A549 (cell line): Measurements from ENCODE around the gene CMTM5. TPM values are rescaled to one million over a fixed set of nuclear protein-coding genes. Genes with fewer than 3 reads are reported as not detected.
A peak's percentile ranks its signal among the peaks of the same experiment; 100 is the strongest.

Experiments
- ATAC-seq, 2 experiments: fragments of 200-7000 bp in 1 of 2; fragments of >200 bp in 1 of 2; cut with Nextera tagmentation in 1 of 2; cut with Tn5 transposase in 1 of 2; 3 replicates each; pipeline versions ENCODE4 v1.8.0 to v1.9.1; 2018 to 2020; ENCODE audit warnings: mild to moderate bottlenecking in 1 of 2, moderate library complexity in 1 of 2
- CTCF ChIA-PET: fragments of 300-600 bp; sonication (Branson Sonifier 250); formaldehyde crosslinking; extraction: SDS; loops from one replicate; lab custom pipeline; 2021; ENCODE audit warnings: antibody characterized with exemption, inconsistent platforms; lab: Yijun Ruan, JAX
- POLR2A ChIA-PET: fragments of 350-600 bp; formaldehyde crosslinking; extraction: SDS; loops from one replicate; lab custom pipeline; 2021; ENCODE audit warnings: antibody characterized with exemption, inconsistent platforms; lab: Yijun Ruan, JAX
- DNase-seq, 2 experiments: peaks; one replicate each; pipeline versions ENCODE4 v3.0.0 to v3.0.0-alpha.2; 2011 to 2016; ENCODE audit warnings: low read depth in 1 of 2, low spot score in 1 of 2
- FAIRE-seq: peaks from 2 replicates; lab custom pipeline; 2011; peaks lifted over from hg19 to GRCh38; lab: Jason Lieb, UNC
- H3K27ac ChIP-seq, 2 experiments: fragments of >200 bp; sonication (Bioruptor Twin); formaldehyde crosslinking; 3 replicates each; pipeline ENCODE4 v1.5.1; 2016 to 2017
- H3K4me1 ChIP-seq: fragments of >200 bp; sonication (Bioruptor Twin); formaldehyde crosslinking; 3 replicates; pipeline ENCODE4 v1.6.1; 2016
- H3K4me2 ChIP-seq: fragments of >200 bp; sonication (Bioruptor Twin); formaldehyde crosslinking; 3 replicates; pipeline ENCODE4 v1.6.1; 2016
- H3K4me3 ChIP-seq: fragments of >200 bp; sonication (Bioruptor Twin); formaldehyde crosslinking; 3 replicates; pipeline ENCODE4 v1.5.1; 2016
- H3K9me3 ChIP-seq: fragments of >200 bp; sonication (Bioruptor Twin); formaldehyde crosslinking; 3 replicates; pipeline ENCODE4 v1.6.1; 2016
- ATOH8 ChIP-seq: fragments of 250-450 bp; sonication (Bioruptor Pico); IDR thresholded peaks from 2 replicates; pipeline ENCODE4 v1.5.0; 2020; ENCODE audit warnings: low read depth, mild to moderate bottlenecking, moderate library complexity
- CEBPB ChIP-seq, 2 experiments: fragments of >200 bp in 1 of 2; sonication (Bioruptor Twin) in 1 of 2; formaldehyde crosslinking in 1 of 2; IDR thresholded peaks; 2 replicates each; pipeline ENCODE4 v1.6.1; 2012 to 2016
- CHD2 ChIP-seq: fragments of 150-350 bp; IDR thresholded peaks from 2 replicates; pipeline ENCODE4 v1.6.1; 2014; ENCODE audit warnings: low read length; ENCODE audit not compliant: partially characterized antibody
- CHD4 ChIP-seq: fragments of 200-600 bp; sonication (generic); IDR thresholded peaks from 2 replicates; pipeline ENCODE4 v1.6.1; 2016; ENCODE audit warnings: antibody characterized with exemption, mild to moderate bottlenecking, borderline replicate concordance
- EHMT2 ChIP-seq: fragments of 200-600 bp; sonication (generic); IDR thresholded peaks from 2 replicates; pipeline ENCODE4 v1.6.1; 2016; ENCODE audit warnings: antibody characterized with exemption, low read depth, mild to moderate bottlenecking, moderate library complexity
- ESRRA ChIP-seq: fragments of 150-350 bp; IDR thresholded peaks from 2 replicates; pipeline ENCODE4 v1.6.1; 2014; ENCODE audit warnings: mild to moderate bottlenecking, low read length, borderline replicate concordance
- FOXS1 ChIP-seq: fragments of 250-450 bp; sonication (Bioruptor Pico); IDR thresholded peaks from 2 replicates; pipeline ENCODE4 v1.5.0; 2020; ENCODE audit warnings: mild to moderate bottlenecking, moderate library complexity
- HEYL ChIP-seq: fragments of 250-450 bp; sonication (Bioruptor Pico); IDR thresholded peaks from 2 replicates; pipeline ENCODE4 v1.8.0; 2021; ENCODE audit warnings: mild to moderate bottlenecking, moderate library complexity
- HOXA7 ChIP-seq: fragments of 250-450 bp; sonication (Bioruptor Pico); IDR thresholded peaks from 2 replicates; pipeline ENCODE4 v1.5.0; 2020; ENCODE audit warnings: mild to moderate bottlenecking, moderate library complexity
- HOXB5 ChIP-seq: fragments of 250-450 bp; sonication (Bioruptor Pico); IDR thresholded peaks from 2 replicates; pipeline ENCODE4 v1.5.0; 2020; ENCODE audit warnings: mild to moderate bottlenecking, moderate library complexity
- JUNB ChIP-seq: fragments of >200 bp; sonication (Bioruptor Twin); formaldehyde crosslinking; IDR thresholded peaks from 2 replicates; pipeline ENCODE4 v1.6.1; 2016
- KDM1A ChIP-seq: fragments of 200-600 bp; sonication (generic); IDR thresholded peaks from 2 replicates; pipeline ENCODE4 v1.6.1; 2016; ENCODE audit warnings: low read depth, mild to moderate bottlenecking
- MAZ ChIP-seq: fragments of 150-350 bp; IDR thresholded peaks from 2 replicates; pipeline ENCODE4 v1.6.1; 2014; ENCODE audit warnings: antibody characterized with exemption, low read depth, low read length, borderline replicate concordance
- NR3C1 ChIP-seq: fragments of >200 bp; sonication (Bioruptor Twin); formaldehyde crosslinking; IDR thresholded peaks from 3 replicates; pipeline ENCODE4 v1.6.1; 2017
- POLR2A ChIP-seq: IDR thresholded peaks from 2 replicates; pipeline ENCODE4 v1.6.1; 2012; ENCODE audit warnings: mild to moderate bottlenecking, low read length
- POLR2AphosphoS2 ChIP-seq: conservative IDR thresholded peaks from 2 replicates; pipeline ENCODE4 v1.6.1; 2012; ENCODE audit warnings: low read length, improper control_type of control experiment, inconsistent platforms
- RFX5 ChIP-seq: fragments of 450-650 bp; IDR thresholded peaks from 2 replicates; pipeline ENCODE4 v1.7.1; 2014; ENCODE audit warnings: antibody characterized with exemption, mild to moderate bottlenecking, moderate library complexity
- RNF2 ChIP-seq: fragments of 200-600 bp; sonication (generic); IDR thresholded peaks from 2 replicates; pipeline ENCODE4 v1.6.1; 2016; ENCODE audit warnings: low read depth, mild to moderate bottlenecking, antibody characterized with exemption, moderate library complexity, borderline replicate concordance
- ZNF302 ChIP-seq: fragments of 250-450 bp; sonication (Bioruptor Pico); IDR thresholded peaks from 2 replicates; pipeline ENCODE4 v1.9.0; 2021; ENCODE audit warnings: inconsistent platforms, mild to moderate bottlenecking, moderate library complexity
- WGBS: methylation state at CpG from one replicate; pipeline ENCODE4 v1.1.6; 2017; ENCODE audit errors: missing lambda C conversion rate; 5-methylcytosine and 5-hydroxymethylcytosine counted together
- polyA plus RNA-seq, 4 experiments: library from polyadenylated mRNA; depleted of rRNA in 3 of 4; stranded (reverse); fragments of >200 nt; fragmentation: RNase III in 1 of 4; extraction: RNeasy Plus Mini Kit Qiagen cat#74134 plus additional on column Dnase treatment in 1 of 4; gene quantifications; 2 replicates in 3 of 4; 3 replicates in 1 of 4; pipeline ENCODE4 v1.2.3, GENCODE V29; 2011 to 2017
- TF ChIP-seq, protein P1 (sequence below): fragments of 200-600 bp; sonication (generic); IDR thresholded peaks from 2 replicates; pipeline ENCODE4 v1.6.1; 2016; ENCODE audit warnings: antibody characterized with exemption, mild to moderate bottlenecking, moderate library complexity
- TF ChIP-seq, protein P2 (sequence below): fragments of 150-350 bp; IDR thresholded peaks from 2 replicates; pipeline ENCODE4 v1.6.1; 2014; ENCODE audit warnings: low read depth, mild to moderate bottlenecking, low read length

CMTM5 gene
- polyA plus RNA-seq, 2 of the 4 experiments (the other 2 are of a cell fraction): not detected

DNA sequence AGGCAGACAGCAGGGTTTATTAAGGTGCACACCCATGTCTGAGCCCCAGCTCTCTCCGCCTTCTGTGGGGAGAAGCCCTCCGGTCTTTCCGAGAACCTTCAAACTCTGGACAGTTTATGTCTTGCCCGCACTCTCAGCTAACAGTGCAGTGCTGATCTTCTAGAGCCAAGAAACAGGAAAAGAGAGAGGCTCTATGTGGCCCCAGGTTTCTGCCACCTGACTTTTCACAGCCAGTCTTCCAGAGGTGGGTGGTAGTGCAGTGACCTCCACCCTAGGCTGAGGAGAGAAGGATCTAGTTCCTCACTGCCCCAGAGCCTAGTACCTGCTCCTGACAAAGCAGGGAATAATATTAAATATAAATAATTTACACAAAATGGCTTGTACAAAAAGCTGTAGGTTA, 20.2 kb upstream of the CMTM5 start (continued):
- TF ChIP-seq EHMT2 (no peak), HOXA7 (CRISPR knock-in tag) (no peak), NR3C1 (no peak), JUNB (no peak), CEBPB (IDR thresholded peaks at IDR 0.05) (no peak)

DNA sequence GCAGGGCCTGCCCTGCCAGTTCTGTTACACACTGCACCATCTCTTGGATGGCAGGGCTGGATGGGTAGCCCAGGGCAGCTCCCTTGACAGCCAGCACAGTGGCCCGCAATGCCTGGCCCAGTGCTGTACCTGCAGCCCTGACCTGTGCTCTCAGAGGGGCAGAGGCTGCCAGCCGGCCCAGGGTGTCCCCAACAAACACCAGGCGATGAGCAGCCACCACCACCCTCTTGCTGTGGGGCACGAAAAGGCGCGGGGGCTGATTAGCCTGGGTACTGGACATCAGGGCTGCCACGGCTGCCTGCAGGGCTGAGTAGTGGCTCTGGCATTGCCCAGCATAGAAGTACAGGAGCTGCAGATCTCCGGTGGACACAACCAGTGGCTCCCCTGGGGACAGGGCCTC, 19.6 kb upstream of the CMTM5 start:
- DNase-seq (no peak), ATAC-seq (no peak), FAIRE-seq (no peak)
- Histone ChIP-seq H3K4me3 (no peak overlapping the region), H3K4me2 (no peak overlapping the region), H3K4me1 (0 out of 3 replicates have a peak, but pooled peaks cover 3% of the 10 kb centered on the region), H3K9me3 (no peaks in the 10 kb centered on the region), H3K27ac (no peak overlapping the region)
- TF ChIP-seq HEYL: no peak
- POLR2A ChIA-PET: no interaction called here
- CTCF ChIA-PET: interaction anchor here (0.5 to 9.6 kb wide), 4 partner anchors 13 to 202 kb away, joined by 3 to 80 read pairs (median 4); partner anchors contain the start of gene CMTM5
- WGBS: 79% methylated on average over 5 of the region's 8 CpGs

- H3K27ac ChIP-seq: no peak overlapping the region
Measured at GRCh38 chr14:23358042-23358441, 18.8 kb upstream of the CMTM5 start.

GRCh38 chr14:23358553-23359166, 18.2 kb upstream of the CMTM5 start:
- H3K27ac ChIP-seq: no peak overlapping the region
- POLR2A ChIA-PET: no interaction called here
- H3K9me3 ChIP-seq: no peaks in the 10 kb centered on the region
- ATAC-seq (no peak), DNase-seq (no peak), FAIRE-seq (no peak)
- no peak overlapping the region for H3K4me2 ChIP-seq
- H3K4me3 ChIP-seq: no peak overlapping the region
- 86% methylated on average over 8 of the region's 12 CpGs for WGBS
- CTCF ChIA-PET: interaction anchor here (1.2 to 9.6 kb wide), 3 partner anchors 12 to 31 kb away, joined by 6 to 80 read pairs (median 28); partner anchors contain the start of gene CMTM5
- H3K4me1 ChIP-seq: no peaks in the 10 kb centered on the region
- TF ChIP-seq ESRRA: no peak
- no peak for TF ChIP-seq ATOH8
- TF ChIP-seq CHD4: no peak
- no peak for TF ChIP-seq ZNF302
- no peak for TF ChIP-seq HOXB5
- TF ChIP-seq NR3C1: no peak
- no peak for TF ChIP-seq RFX5

More at GRCh38 chr14:23358042-23358441, 18.8 kb upstream of the CMTM5 start:
- FAIRE-seq (no peak), DNase-seq (no peak), ATAC-seq (peak in 1 of 2 experiments; percentile 37; a peak in 1 of 6 replicates)
- Histone ChIP-seq H3K4me1 (0 out of 3 replicates have a peak, but pooled peaks cover 2% of the 10 kb centered on the region), H3K4me2 (no peak overlapping the region), H3K4me3 (no peak overlapping the region), H3K9me3 (no peaks in the 10 kb centered on the region)
- CTCF ChIA-PET: interaction anchor here (1.3 to 9.6 kb wide), 2 partner anchors 19 to 202 kb away, joined by 3 to 80 read pairs; partner anchors contain the start of gene CMTM5
- WGBS: 70% methylated on average over 3 of the region's 3 CpGs
- TF ChIP-seq HOXB5: no peak
- TF ChIP-seq KDM1A: no peak
- no peak for TF ChIP-seq CHD2
- POLR2A ChIA-PET: no interaction called here

GRCh38 chr14:23359167-23359626, 17.6 kb upstream of the CMTM5 start:
- POLR2A ChIA-PET: no interaction called here
- no peak overlapping the region for H3K4me2 ChIP-seq
- H3K4me3 ChIP-seq: no peak overlapping the region
- ATAC-seq (no peak), FAIRE-seq (no peak), DNase-seq (no peak)
- CTCF ChIA-PET: interaction anchor here (1.2 to 9.6 kb wide), 3 partner anchors 12 to 32 kb away, joined by 6 to 80 read pairs (median 28); partner anchors contain the start of gene CMTM5
- no peaks in the 10 kb centered on the region for H3K9me3 ChIP-seq
- 70% methylated on average over 4 of the region's 11 CpGs for WGBS
- no peaks in the 10 kb centered on the region for H3K4me1 ChIP-seq
- H3K27ac ChIP-seq: no peak overlapping the region
- TF ChIP-seq RNF2: no peak
- TF ChIP-seq, protein P1, sequence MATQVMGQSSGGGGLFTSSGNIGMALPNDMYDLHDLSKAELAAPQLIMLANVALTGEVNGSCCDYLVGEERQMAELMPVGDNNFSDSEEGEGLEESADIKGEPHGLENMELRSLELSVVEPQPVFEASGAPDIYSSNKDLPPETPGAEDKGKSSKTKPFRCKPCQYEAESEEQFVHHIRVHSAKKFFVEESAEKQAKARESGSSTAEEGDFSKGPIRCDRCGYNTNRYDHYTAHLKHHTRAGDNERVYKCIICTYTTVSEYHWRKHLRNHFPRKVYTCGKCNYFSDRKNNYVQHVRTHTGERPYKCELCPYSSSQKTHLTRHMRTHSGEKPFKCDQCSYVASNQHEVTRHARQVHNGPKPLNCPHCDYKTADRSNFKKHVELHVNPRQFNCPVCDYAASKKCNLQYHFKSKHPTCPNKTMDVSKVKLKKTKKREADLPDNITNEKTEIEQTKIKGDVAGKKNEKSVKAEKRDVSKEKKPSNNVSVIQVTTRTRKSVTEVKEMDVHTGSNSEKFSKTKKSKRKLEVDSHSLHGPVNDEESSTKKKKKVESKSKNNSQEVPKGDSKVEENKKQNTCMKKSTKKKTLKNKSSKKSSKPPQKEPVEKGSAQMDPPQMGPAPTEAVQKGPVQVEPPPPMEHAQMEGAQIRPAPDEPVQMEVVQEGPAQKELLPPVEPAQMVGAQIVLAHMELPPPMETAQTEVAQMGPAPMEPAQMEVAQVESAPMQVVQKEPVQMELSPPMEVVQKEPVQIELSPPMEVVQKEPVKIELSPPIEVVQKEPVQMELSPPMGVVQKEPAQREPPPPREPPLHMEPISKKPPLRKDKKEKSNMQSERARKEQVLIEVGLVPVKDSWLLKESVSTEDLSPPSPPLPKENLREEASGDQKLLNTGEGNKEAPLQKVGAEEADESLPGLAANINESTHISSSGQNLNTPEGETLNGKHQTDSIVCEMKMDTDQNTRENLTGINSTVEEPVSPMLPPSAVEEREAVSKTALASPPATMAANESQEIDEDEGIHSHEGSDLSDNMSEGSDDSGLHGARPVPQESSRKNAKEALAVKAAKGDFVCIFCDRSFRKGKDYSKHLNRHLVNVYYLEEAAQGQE: no peak
- TF ChIP-seq MAZ: no peak
- no peak for TF ChIP-seq FOXS1
- TF ChIP-seq CHD2: no peak
- TF ChIP-seq ESRRA: no peak
- no peak for TF ChIP-seq CEBPB (IDR thresholded peaks at IDR 0.05)
- no peak for TF ChIP-seq HOXB5
- no peak for TF ChIP-seq CHD4
- TF ChIP-seq, protein P2, sequence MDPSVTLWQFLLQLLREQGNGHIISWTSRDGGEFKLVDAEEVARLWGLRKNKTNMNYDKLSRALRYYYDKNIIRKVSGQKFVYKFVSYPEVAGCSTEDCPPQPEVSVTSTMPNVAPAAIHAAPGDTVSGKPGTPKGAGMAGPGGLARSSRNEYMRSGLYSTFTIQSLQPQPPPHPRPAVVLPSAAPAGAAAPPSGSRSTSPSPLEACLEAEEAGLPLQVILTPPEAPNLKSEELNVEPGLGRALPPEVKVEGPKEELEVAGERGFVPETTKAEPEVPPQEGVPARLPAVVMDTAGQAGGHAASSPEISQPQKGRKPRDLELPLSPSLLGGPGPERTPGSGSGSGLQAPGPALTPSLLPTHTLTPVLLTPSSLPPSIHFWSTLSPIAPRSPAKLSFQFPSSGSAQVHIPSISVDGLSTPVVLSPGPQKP: no peak
- no peak for TF ChIP-seq POLR2A
- no peak for TF ChIP-seq POLR2AphosphoS2
- TF ChIP-seq HEYL: no peak
